K562 (cell line): ENCODE results near the gene KRTAP5-1. TPM values are rescaled to one million over a fixed set of nuclear protein-coding genes. Genes with fewer than 3 reads are reported as not detected.

Source experiments
- ATAC-seq: fragments of 200-7000 bp; cut with Tn5 transposase; 3 replicates; pipeline ENCODE4 v1.9.1; 2020; ENCODE audit warnings: moderate library complexity
- BruUV-seq: library from RNA; stranded (reverse); fragments of 400-500 nt; replicated peaks from 2 replicates; lab custom pipeline; 2021; lab: Mats Ljungman, UMichigan
- CTCF ChIA-PET: fragments of 300-600 bp; formaldehyde crosslinking; extraction: SDS; loops from one replicate; lab custom pipeline; 2021; ENCODE audit warnings: low intra/inter-chr PET ratio; lab: Yijun Ruan, JAX
- POLR2A ChIA-PET: fragments of 300-600, 350-650 bp; sonication (Branson Sonifier 250); formaldehyde crosslinking; extraction: SDS; loops from one replicate; lab custom pipeline; 2021; ENCODE audit warnings: antibody characterized with exemption, inconsistent platforms; lab: Yijun Ruan, JAX
- DNase-seq, 4 experiments: peaks; one replicate each; pipeline versions ENCODE4 v3.0.0 to v3.0.0-alpha.2; 2011 to 2018; ENCODE audit warnings: low spot score in 3 of 4, mixed read lengths in 3 of 4; ENCODE audit errors: extremely low read depth in 1 of 4
- FAIRE-seq: peaks from 2 replicates; lab custom pipeline; 2011; peaks lifted over from hg19 to GRCh38; lab: Jason Lieb, UNC
- H2AFZ ChIP-seq: 2 replicates; pipeline ENCODE4 v1.6.0; 2011; ENCODE audit warnings: low read depth, low read length, control low read depth, inconsistent platforms
- H3K27ac ChIP-seq: fragments of 200-600 bp; 3 replicates; pipeline ENCODE4 v1.8.0; 2011; ENCODE audit warnings: low read depth, mild to moderate bottlenecking, control low read depth, inconsistent platforms, low read length, moderate library complexity, mixed read lengths; ENCODE audit errors: extremely low read depth
- H3K27me3 ChIP-seq, 2 experiments: fragments of 300-600 bp in 1 of 2; 2 replicates in 1 of 2; 3 replicates in 1 of 2; pipeline versions ENCODE4 v1.6.0 to v1.8.0; 2011; ENCODE audit warnings: inconsistent platforms in 2 of 2, low read length in 2 of 2, mild to moderate bottlenecking in 1 of 2, mixed read lengths in 1 of 2, moderate library complexity in 1 of 2; ENCODE audit not compliant: control insufficient read depth in 2 of 2, insufficient read depth in 2 of 2
- H3K36me3 ChIP-seq: fragments of 300-600 bp; 3 replicates; pipeline ENCODE4 v1.8.0; 2011; ENCODE audit warnings: mild to moderate bottlenecking, low read length, inconsistent platforms; ENCODE audit not compliant: control insufficient read depth, insufficient read depth
- H3K4me1 ChIP-seq, 2 experiments: fragments of 200-600 bp in 1 of 2; replicated peaks in 1 of 2; 2 replicates in 1 of 2; 3 replicates in 1 of 2; pipeline versions ENCODE4 v1.5.1 to v1.8.0; 2011; ENCODE audit warnings: inconsistent platforms in 2 of 2, low read length in 2 of 2, mild to moderate bottlenecking in 1 of 2, mixed read lengths in 1 of 2, moderate library complexity in 1 of 2; ENCODE audit not compliant: control insufficient read depth in 2 of 2, insufficient read depth in 2 of 2
- H3K4me2 ChIP-seq: 2 replicates; pipeline ENCODE4 v1.6.1; 2011; ENCODE audit warnings: low read length, control low read depth, inconsistent platforms, mixed read lengths; ENCODE audit not compliant: insufficient read depth
- H3K4me3 ChIP-seq: fragments of 200-600 bp; sonication (generic), shearing (Covaris generic); 2 replicates; pipeline ENCODE4 v1.5.1; 2016; ENCODE audit warnings: control low read depth, inconsistent platforms
- H3K79me2 ChIP-seq: fragments of 200-600 bp; 3 replicates; pipeline ENCODE4 v1.8.0; 2011; ENCODE audit warnings: low read length, inconsistent platforms; ENCODE audit not compliant: control insufficient read depth, insufficient read depth
- H3K9ac ChIP-seq, 2 experiments: 2 replicates each; pipeline versions ENCODE4 v1.6.0 to v1.6.1; 2011; ENCODE audit warnings: low read depth in 2 of 2, low read length in 2 of 2, control low read depth in 1 of 2, inconsistent platforms in 1 of 2, mild to moderate bottlenecking in 1 of 2, mixed read lengths in 1 of 2; ENCODE audit not compliant: insufficient read depth in 1 of 2
- H3K9me1 ChIP-seq: one replicate; pipeline ENCODE4 v1.6.0; 2011; ENCODE audit warnings: inconsistent platforms, mild to moderate bottlenecking, low read length, moderate library complexity; ENCODE audit not compliant: control insufficient read depth, insufficient read depth
- H3K9me3 ChIP-seq: replicated peaks from 2 replicates; pipeline ENCODE4 v1.5.1; 2011; ENCODE audit warnings: low read depth, low read length, inconsistent platforms; ENCODE audit not compliant: control insufficient read depth, insufficient read depth
- H4K20me1 ChIP-seq: replicated peaks from 2 replicates; pipeline ENCODE4 v1.6.1; 2011; ENCODE audit warnings: low read length, inconsistent platforms, mixed read lengths; ENCODE audit not compliant: control insufficient read depth, insufficient read depth
- FOS ChIP-seq: IDR thresholded peaks from 3 replicates; pipeline ENCODE4 v1.6.1; 2011; ENCODE audit not compliant: insufficient read length; ENCODE audit errors: extremely low read depth
- KDM1A ChIP-seq, 2 experiments: fragments of 450-650 bp; IDR thresholded peaks; 2 replicates each; pipeline ENCODE4 v1.6.1; 2016; ENCODE audit warnings: mild to moderate bottlenecking in 2 of 2
- MEIS2 ChIP-seq: fragments of 450-650 bp; IDR thresholded peaks from 2 replicates; pipeline ENCODE4 v1.6.1; 2014; ENCODE audit warnings: mild to moderate bottlenecking; ENCODE audit not compliant: partially characterized antibody
- RBM25 ChIP-seq: fragments of 200-400 bp; formaldehyde crosslinking; IDR thresholded peaks from 2 replicates; pipeline ENCODE4 v1.6.1; 2018; ENCODE audit warnings: low read length, low read depth, moderate library complexity; ENCODE audit not compliant: severe bottlenecking
- WGBS: fragments of 100-300 bp; shearing (Covaris generic); methylation state at CpG from one replicate; pipeline ENCODE4 v1.1.6; 2016; ENCODE audit warnings: low coverage, mixed read lengths; ENCODE audit not compliant: insufficient coverage; ENCODE audit errors: missing lambda C conversion rate; 5-methylcytosine and 5-hydroxymethylcytosine counted together
- in situ Hi-C: fragments of 300-500 bp; cut with MboI; formaldehyde crosslinking; loops from 4 replicates; pipeline ENCODE4 v1.15.0; 2018; ENCODE audit warnings: inconsistent platforms, mixed read lengths
- intact Hi-C: fragments of 100-400 bp; cut with micrococcal nuclease; formaldehyde crosslinking; loops from 2 replicates; pipeline ENCODE4 v1.14.2; 2022
- polyA plus RNA-seq, 8 experiments: library from polyadenylated mRNA; depleted of rRNA in 4 of 8; stranded (reverse) in 5 of 8; unstranded in 3 of 8; fragments of >200 nt; fragmentation: Nextera tagmentation in 2 of 8; fragmentation: Illumina TruSeq in 1 of 8; extraction: Ambion mirVana in 2 of 8; extraction: Trizol in 1 of 8; gene quantifications; 2 replicates each; pipeline versions ENCODE4 v1.2.1 to v1.2.3, GENCODE V29; 2011 to 2014; ENCODE audit warnings: inconsistent platforms in 1 of 8, missing spikeins in 1 of 8
- total RNA-seq, 7 experiments: library from RNA; depleted of rRNA in 6 of 7; stranded (reverse); fragments of >200 nt in 6 of 7; fragmentation: Illumina TruSeq in 2 of 7; extraction: Trizol in 2 of 7; gene quantifications; 2 replicates each; pipeline versions ENCODE4 v1.2.1 to v1.2.3, GENCODE V29; 2011 to 2021; ENCODE audit warnings: low replicate concordance in 1 of 7
- TF ChIP-seq, protein P1 (sequence below): fragments of 450-650 bp; IDR thresholded peaks from 2 replicates; pipeline ENCODE4 v1.6.1; 2016
- TF ChIP-seq, protein P2 (sequence below): IDR thresholded peaks from 3 replicates; pipeline ENCODE4 v1.6.1; 2011; ENCODE audit warnings: borderline replicate concordance, mild to moderate bottlenecking, moderate library complexity; ENCODE audit not compliant: insufficient read length; ENCODE audit errors: extremely low read depth

KRTAP5-1 gene
- total and polyA plus RNA-seq, 9 of the 15 experiments (the other 6 are each of a cell fraction or from before 2014, with no cell fraction given) = not detected

DNA sequence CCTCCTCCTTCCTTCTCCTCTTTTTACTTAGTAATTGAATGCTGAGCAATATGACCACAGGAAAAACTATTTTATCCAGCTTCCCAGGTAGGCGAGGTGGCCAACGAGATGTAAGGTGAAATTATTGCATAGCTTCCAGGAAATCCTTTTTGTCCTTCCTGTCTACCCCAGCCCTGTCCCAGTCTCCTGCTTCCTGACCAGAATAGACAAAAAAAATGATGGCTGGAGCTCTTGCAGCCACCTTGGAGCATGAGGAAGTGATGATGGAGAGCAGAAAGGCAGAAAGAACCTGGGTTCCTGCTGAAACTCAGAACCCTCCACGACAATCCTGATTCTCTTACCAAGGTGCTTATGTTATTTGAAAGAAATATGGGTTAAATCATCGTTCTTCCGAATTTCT, 46.9 kb downstream of the KRTAP5-1 start:
- Histone ChIP-seq H2AFZ (no peak overlapping the region), H3K4me2 (no peak overlapping the region), H3K79me2 (peaks cover 29% of the 10 kb centered on the region; the same call in 2 of the 3 replicates), H3K4me1 (peaks cover 4 to 40% of the 10 kb centered on the region in 2 experiments; a peak in 4 of 5 replicates), H3K9me1 (peaks cover 6% of the 10 kb centered on the region), H3K9ac (no peak overlapping the region), H3K9me3 (no peaks in the 10 kb centered on the region), H3K4me3 (no peak overlapping the region), H3K36me3 (peaks cover 5% of the 10 kb centered on the region; the same call in 1 of the 3 replicates), H3K27ac (no peak overlapping the region), H4K20me1 (peaks cover 9% of the 10 kb centered on the region; the same call in 1 of the 2 replicates), H3K27me3 (no peaks in the 10 kb centered on the region; a peak in 1 of 5 replicates)
- intact Hi-C loops = no loop called here
- no peak for FAIRE-seq
- ATAC-seq = no peak
- no TSS peak for BruUV-seq
- ChIA-PET CTCF (no interaction called here), POLR2A (interaction anchor here (0.8 kb wide), 1 partner anchor 9 kb away, joined by 4 read pairs; no protein-coding TSS in a partner anchor)
- TF ChIP-seq FOS (no peak), RBM25 (peak; percentile 96), KDM1A (IDR thresholded peaks at IDR 0.05) (peak in 1 of 2 experiments; percentile 12; a peak in 1 of 4 replicates)
- in situ Hi-C loops = no loop called here
- no peak for DNase-seq
- 31% methylated on average over 5 of the region's 5 CpGs for WGBS

DNA sequence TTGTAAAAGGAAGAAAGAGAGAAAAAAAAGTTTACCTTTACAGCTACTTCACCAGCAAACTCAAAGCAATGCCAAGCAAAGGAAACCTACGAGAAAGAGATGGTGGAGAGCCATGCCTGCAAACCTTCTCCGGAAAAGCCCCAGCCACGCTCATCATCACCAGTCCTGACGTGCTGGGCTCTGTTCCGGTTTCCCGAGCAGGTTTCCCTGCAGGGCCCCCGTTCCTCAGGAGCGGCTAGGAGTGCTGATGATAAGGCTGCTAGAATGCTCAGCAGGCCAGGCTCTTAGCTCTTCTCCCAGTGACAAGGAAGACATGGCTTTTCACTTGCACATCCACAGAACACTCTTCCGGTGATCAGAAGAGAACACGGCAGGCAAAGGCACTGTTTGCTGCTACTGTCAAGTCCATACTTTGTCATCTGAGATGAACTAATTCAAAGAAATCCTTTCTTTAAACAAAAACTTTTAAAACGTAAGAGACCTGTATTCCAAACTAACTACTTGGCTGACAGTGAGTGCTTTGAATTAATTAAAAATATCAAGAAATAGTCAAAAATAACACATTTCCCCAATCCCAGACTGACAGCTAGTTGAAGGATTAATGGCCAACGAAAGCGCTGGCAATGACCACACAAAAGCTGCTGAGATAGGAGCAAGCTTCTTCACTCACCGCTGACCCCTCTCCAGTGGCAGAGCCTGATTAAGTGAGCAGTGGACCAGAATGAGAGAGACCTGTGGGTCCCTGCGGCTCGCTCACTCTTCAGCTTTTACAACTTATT, 48.8 kb downstream of the KRTAP5-1 start:
- 0 out of 4 replicates have a peak overlapping the region, but pooled peaks of 1 of the 2 experiments have one; percentile 68 for H3K9ac ChIP-seq
- no peak for FAIRE-seq
- WGBS = 74% methylated on average over 16 of the region's 16 CpGs
- H3K9me3 ChIP-seq = no peaks in the 10 kb centered on the region
- H3K4me1 ChIP-seq = peaks cover 4 to 37% of the 10 kb centered on the region in 2 experiments; a peak in 4 of 5 replicates
- H3K27ac ChIP-seq = no peak overlapping the region
- intact Hi-C loops = no loop called here
- no peak overlapping the region for H3K4me3 ChIP-seq
- H3K27me3 ChIP-seq = no peaks in the 10 kb centered on the region
- no peak overlapping the region for H2AFZ ChIP-seq
- ATAC-seq = no peak
- no peak for DNase-seq
- no TSS peak for BruUV-seq
- ChIA-PET CTCF (no interaction called here), POLR2A (interaction anchor here (0.6 to 1.0 kb wide), 4 partner anchors 10 to 138 kb away, joined by 3 to 4 read pairs (median 3); no protein-coding TSS in a partner anchor)
- in situ Hi-C loops = no loop called here
- H3K9me1 ChIP-seq = peaks cover 9% of the 10 kb centered on the region
- no peak overlapping the region for H3K4me2 ChIP-seq
- H3K36me3 ChIP-seq = peaks cover 11% of the 10 kb centered on the region; the same call in 1 of the 3 replicates
- H4K20me1 ChIP-seq = peaks cover 19% of the 10 kb centered on the region
- H3K79me2 ChIP-seq = peaks cover 29% of the 10 kb centered on the region; the same call in 2 of the 3 replicates
- TF ChIP-seq, protein P1, sequence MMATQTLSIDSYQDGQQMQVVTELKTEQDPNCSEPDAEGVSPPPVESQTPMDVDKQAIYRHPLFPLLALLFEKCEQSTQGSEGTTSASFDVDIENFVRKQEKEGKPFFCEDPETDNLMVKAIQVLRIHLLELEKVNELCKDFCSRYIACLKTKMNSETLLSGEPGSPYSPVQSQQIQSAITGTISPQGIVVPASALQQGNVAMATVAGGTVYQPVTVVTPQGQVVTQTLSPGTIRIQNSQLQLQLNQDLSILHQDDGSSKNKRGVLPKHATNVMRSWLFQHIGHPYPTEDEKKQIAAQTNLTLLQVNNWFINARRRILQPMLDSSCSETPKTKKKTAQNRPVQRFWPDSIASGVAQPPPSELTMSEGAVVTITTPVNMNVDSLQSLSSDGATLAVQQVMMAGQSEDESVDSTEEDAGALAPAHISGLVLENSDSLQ = peak; percentile 26; the same call in 1 of the 2 replicates
- TF ChIP-seq MEIS2 = peak; percentile 52
- TF ChIP-seq, protein P2, sequence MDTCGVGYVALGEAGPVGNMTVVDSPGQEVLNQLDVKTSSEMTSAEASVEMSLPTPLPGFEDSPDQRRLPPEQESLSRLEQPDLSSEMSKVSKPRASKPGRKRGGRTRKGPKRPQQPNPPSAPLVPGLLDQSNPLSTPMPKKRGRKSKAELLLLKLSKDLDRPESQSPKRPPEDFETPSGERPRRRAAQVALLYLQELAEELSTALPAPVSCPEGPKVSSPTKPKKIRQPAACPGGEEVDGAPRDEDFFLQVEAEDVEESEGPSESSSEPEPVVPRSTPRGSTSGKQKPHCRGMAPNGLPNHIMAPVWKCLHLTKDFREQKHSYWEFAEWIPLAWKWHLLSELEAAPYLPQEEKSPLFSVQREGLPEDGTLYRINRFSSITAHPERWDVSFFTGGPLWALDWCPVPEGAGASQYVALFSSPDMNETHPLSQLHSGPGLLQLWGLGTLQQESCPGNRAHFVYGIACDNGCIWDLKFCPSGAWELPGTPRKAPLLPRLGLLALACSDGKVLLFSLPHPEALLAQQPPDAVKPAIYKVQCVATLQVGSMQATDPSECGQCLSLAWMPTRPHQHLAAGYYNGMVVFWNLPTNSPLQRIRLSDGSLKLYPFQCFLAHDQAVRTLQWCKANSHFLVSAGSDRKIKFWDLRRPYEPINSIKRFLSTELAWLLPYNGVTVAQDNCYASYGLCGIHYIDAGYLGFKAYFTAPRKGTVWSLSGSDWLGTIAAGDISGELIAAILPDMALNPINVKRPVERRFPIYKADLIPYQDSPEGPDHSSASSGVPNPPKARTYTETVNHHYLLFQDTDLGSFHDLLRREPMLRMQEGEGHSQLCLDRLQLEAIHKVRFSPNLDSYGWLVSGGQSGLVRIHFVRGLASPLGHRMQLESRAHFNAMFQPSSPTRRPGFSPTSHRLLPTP = no peak
